HL-60 (cell line): ENCODE data around the gene MVP.

Source experiments
- CTCF ChIP-seq: IDR thresholded peaks from one replicate; pipeline ENCODE4 v1.5.1; 2011; ENCODE audit warnings: low read length, control low read depth, inconsistent platforms; ENCODE audit not compliant: insufficient read depth
- GABPA ChIP-seq: IDR thresholded peaks from 2 replicates; pipeline ENCODE4 v1.6.1; 2012; ENCODE audit warnings: low read depth
- REST ChIP-seq: IDR thresholded peaks from 2 replicates; pipeline ENCODE4 v1.6.1; 2012; ENCODE audit warnings: low read depth; ENCODE audit not compliant: insufficient replicate concordance

GRCh38 chr16:29897333-29897732 is 77.1 kb downstream of the MVP start:
- TF ChIP-seq CTCF (no peak), REST (no peak), GABPA (no peak)
